ENCODE data around the gene PPP1R37.

DNA sequence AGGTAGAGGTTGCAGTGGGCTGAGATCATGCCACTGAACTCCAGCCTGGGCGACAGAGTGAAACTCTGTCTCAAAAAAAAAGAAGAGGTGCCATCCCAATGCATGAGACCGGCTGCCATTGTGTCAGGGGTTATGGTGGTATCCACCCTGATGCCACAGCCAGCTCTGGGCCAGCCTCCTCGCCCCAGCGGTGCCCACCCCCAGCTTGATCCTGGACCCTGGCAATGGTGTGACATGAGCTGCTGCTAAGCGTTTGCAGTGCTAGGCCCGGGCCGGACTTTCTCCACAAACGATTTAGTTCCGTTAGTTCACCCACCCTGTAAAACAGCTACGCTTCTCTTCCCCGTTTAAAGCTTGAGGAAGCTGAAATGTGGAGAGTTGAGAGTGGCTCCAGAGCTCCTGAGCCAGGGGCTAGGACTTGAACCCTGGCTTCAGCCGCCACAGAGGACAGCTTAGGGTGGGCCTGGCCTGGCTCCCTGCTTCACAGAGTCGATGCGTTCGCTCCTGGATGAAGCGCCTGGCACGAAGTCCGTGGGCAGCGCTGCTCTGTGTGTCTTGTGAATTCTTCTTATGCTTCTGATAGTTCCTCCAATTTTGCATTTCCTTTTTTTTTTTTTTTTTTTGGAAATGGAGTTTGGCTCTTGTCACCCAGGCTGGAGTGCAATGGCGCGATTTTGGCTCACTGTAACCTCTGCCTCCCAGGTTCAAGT lies 42.4 kb downstream of the PPP1R37 start:
- no peak for TF ChIP-seq EZH2 (IDR thresholded peaks at IDR 0.05; ENCODE audit: borderline replicate concordance, insufficient read depth, low read depth, low read length, poor library complexity, severe bottlenecking)
- TF ChIP-seq, protein P1, sequence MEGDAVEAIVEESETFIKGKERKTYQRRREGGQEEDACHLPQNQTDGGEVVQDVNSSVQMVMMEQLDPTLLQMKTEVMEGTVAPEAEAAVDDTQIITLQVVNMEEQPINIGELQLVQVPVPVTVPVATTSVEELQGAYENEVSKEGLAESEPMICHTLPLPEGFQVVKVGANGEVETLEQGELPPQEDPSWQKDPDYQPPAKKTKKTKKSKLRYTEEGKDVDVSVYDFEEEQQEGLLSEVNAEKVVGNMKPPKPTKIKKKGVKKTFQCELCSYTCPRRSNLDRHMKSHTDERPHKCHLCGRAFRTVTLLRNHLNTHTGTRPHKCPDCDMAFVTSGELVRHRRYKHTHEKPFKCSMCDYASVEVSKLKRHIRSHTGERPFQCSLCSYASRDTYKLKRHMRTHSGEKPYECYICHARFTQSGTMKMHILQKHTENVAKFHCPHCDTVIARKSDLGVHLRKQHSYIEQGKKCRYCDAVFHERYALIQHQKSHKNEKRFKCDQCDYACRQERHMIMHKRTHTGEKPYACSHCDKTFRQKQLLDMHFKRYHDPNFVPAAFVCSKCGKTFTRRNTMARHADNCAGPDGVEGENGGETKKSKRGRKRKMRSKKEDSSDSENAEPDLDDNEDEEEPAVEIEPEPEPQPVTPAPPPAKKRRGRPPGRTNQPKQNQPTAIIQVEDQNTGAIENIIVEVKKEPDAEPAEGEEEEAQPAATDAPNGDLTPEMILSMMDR (IDR thresholded peaks at IDR 0.05): no peak
